Thyroid gland (tissue), 4 donors: Measurements from ENCODE around the gene UBAP2.

Experiments
- POLR2A ChIP-seq, 2 donors: fragments of 450-650 bp; IDR thresholded peaks; one replicate each; pipeline ENCODE4 v1.6.1; 2017; ENCODE audit warnings: antibody characterized with exemption in 2 of 2, mild to moderate bottlenecking in 2 of 2, moderate library complexity in 1 of 2
- TF ChIP-seq, protein P1 (sequence below), 6 experiments: fragments of 200-600 bp in 3 of 6; fragments of 450-650 bp in 3 of 6; sonication (generic) in 3 of 6; IDR thresholded peaks; one replicate each; pipeline ENCODE4 v1.5.1; 2016 to 2019; ENCODE audit warnings: antibody characterized with exemption in 6 of 6, mild to moderate bottlenecking in 2 of 6, inconsistent platforms in 1 of 6, moderate library complexity in 1 of 6

DNA sequence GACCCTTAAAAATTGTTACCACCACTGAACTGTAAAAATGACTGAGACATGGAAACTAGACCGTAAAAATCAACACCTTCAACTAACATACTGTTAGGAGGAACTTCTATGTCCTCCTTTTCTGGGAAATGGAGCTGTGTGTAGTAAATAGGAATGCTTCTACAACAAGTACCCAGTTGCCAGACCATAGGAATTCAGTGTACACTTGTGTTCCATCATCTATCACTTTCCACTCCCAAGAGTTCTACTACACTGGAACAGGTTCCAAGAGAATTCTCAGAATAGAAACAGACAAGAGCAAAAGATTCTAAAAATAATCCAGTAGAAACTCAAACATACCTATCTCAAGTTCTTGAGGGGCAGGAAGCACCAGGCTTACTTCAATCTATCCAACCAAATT is 23.6 kb downstream of the UBAP2 start:
- TF ChIP-seq, protein P1, sequence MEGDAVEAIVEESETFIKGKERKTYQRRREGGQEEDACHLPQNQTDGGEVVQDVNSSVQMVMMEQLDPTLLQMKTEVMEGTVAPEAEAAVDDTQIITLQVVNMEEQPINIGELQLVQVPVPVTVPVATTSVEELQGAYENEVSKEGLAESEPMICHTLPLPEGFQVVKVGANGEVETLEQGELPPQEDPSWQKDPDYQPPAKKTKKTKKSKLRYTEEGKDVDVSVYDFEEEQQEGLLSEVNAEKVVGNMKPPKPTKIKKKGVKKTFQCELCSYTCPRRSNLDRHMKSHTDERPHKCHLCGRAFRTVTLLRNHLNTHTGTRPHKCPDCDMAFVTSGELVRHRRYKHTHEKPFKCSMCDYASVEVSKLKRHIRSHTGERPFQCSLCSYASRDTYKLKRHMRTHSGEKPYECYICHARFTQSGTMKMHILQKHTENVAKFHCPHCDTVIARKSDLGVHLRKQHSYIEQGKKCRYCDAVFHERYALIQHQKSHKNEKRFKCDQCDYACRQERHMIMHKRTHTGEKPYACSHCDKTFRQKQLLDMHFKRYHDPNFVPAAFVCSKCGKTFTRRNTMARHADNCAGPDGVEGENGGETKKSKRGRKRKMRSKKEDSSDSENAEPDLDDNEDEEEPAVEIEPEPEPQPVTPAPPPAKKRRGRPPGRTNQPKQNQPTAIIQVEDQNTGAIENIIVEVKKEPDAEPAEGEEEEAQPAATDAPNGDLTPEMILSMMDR (IDR thresholded peaks at IDR 0.05) = no peak
- TF ChIP-seq POLR2A (IDR thresholded peaks at IDR 0.05) = no peak
